Measurements from ENCODE around the gene RPL5. TPM values are rescaled to one million over a fixed set of nuclear protein-coding genes. Genes with fewer than 3 reads are reported as not detected.

Gene RPL5
- total RNA-seq, 1 experiment from 2014 or later: 835 TPM

- Mint-ChIP-seq H3K4me3 (ENCODE audit: low read depth, unreplicated experiment) (no peak overlapping the region), H3K27me3 (ENCODE audit: unreplicated experiment) (no peaks in the 10 kb centered on the region), H3K27ac (ENCODE audit: unreplicated experiment) (no peak overlapping the region), H3K9me3 (ENCODE audit: low read depth, unreplicated experiment) (no peaks in the 10 kb centered on the region), H3K36me3 (ENCODE audit: insufficient read depth, unreplicated experiment) (peaks cover 97% of the 10 kb centered on the region), H3K4me1 (ENCODE audit: low read depth, unreplicated experiment) (peaks cover 51% of the 10 kb centered on the region)
- intact Hi-C loops (cut with micrococcal nuclease; ENCODE audit: unreplicated experiment): no loop called here
- no peak for TF ChIP-seq CTCF (IDR thresholded peaks at IDR 0.05; ENCODE audit: unreplicated experiment)
- BruUV-seq (replicated peaks): no TSS peak
- CTCF ChIA-PET: no interaction called here
- DNase-seq: no peak
Observed at GRCh38 chr1:92838519-92838918, 6.7 kb downstream of the RPL5 start.

GRCh38 chr1:92839442-92839841 lies 7.6 kb downstream of the RPL5 start:
- CTCF ChIA-PET: no interaction called here
- Mint-ChIP-seq H3K27me3 (ENCODE audit: unreplicated experiment) (no peaks in the 10 kb centered on the region), H3K4me3 (ENCODE audit: low read depth, unreplicated experiment) (no peak overlapping the region), H3K4me1 (ENCODE audit: low read depth, unreplicated experiment) (peaks cover 41% of the 10 kb centered on the region), H3K36me3 (ENCODE audit: insufficient read depth, unreplicated experiment) (peaks cover 97% of the 10 kb centered on the region), H3K9me3 (ENCODE audit: low read depth, unreplicated experiment) (no peaks in the 10 kb centered on the region), H3K27ac (ENCODE audit: unreplicated experiment) (no peak overlapping the region)
- TF ChIP-seq CTCF (IDR thresholded peaks at IDR 0.05; ENCODE audit: unreplicated experiment): no peak
- no peak for DNase-seq
- no TSS peak for BruUV-seq (replicated peaks)
- intact Hi-C loops (cut with micrococcal nuclease; ENCODE audit: unreplicated experiment): no loop called here

- Mint-ChIP-seq H3K4me1 (ENCODE audit: low read depth, unreplicated experiment) (peaks cover 30% of the 10 kb centered on the region), H3K27me3 (ENCODE audit: unreplicated experiment) (no peaks in the 10 kb centered on the region), H3K36me3 (ENCODE audit: insufficient read depth, unreplicated experiment) (peaks cover 86% of the 10 kb centered on the region), H3K4me3 (ENCODE audit: low read depth, unreplicated experiment) (no peak overlapping the region), H3K27ac (ENCODE audit: unreplicated experiment) (no peak overlapping the region), H3K9me3 (ENCODE audit: low read depth, unreplicated experiment) (no peaks in the 10 kb centered on the region)
- intact Hi-C loops (cut with micrococcal nuclease; ENCODE audit: unreplicated experiment): no loop called here
- DNase-seq: no peak
- no peak for TF ChIP-seq CTCF (IDR thresholded peaks at IDR 0.05; ENCODE audit: unreplicated experiment)
- BruUV-seq (replicated peaks): no TSS peak
- CTCF ChIA-PET: no interaction called here
Observed at GRCh38 chr1:92840600-92840999, 8.8 kb downstream of the RPL5 start.

- intact Hi-C loops (cut with micrococcal nuclease; ENCODE audit: unreplicated experiment): no loop called here
- CTCF ChIA-PET: no interaction called here
- Mint-ChIP-seq H3K4me3 (ENCODE audit: low read depth, unreplicated experiment) (no peak overlapping the region), H3K36me3 (ENCODE audit: insufficient read depth, unreplicated experiment) (peaks cover 68% of the 10 kb centered on the region), H3K27ac (ENCODE audit: unreplicated experiment) (no peak overlapping the region), H3K27me3 (ENCODE audit: unreplicated experiment) (no peaks in the 10 kb centered on the region), H3K4me1 (ENCODE audit: low read depth, unreplicated experiment) (peaks cover 21% of the 10 kb centered on the region), H3K9me3 (ENCODE audit: low read depth, unreplicated experiment) (no peaks in the 10 kb centered on the region)
- BruUV-seq (replicated peaks): no TSS peak
- TF ChIP-seq CTCF (IDR thresholded peaks at IDR 0.05; ENCODE audit: unreplicated experiment): no peak
- DNase-seq: no peak
Observed at GRCh38 chr1:92842082-92843045, 10.5 kb downstream of the RPL5 start.
